GM12874 (cell line): Measurements from ENCODE around the gene DENND2A.

Experiments
- CTCF ChIP-seq: IDR thresholded peaks from 2 replicates; pipeline ENCODE4 v1.5.1; 2011; ENCODE audit warnings: low read depth, mild to moderate bottlenecking, control low read depth, low read length, moderate library complexity; ENCODE audit not compliant: insufficient read depth

DENND2A gene

GRCh38 chr7:140618306-140618705 is 22.3 kb downstream of the DENND2A start:
- no peak for TF ChIP-seq CTCF

GRCh38 chr7:140617081-140617480 is 23.5 kb downstream of the DENND2A start:
- no peak for TF ChIP-seq CTCF

DNA sequence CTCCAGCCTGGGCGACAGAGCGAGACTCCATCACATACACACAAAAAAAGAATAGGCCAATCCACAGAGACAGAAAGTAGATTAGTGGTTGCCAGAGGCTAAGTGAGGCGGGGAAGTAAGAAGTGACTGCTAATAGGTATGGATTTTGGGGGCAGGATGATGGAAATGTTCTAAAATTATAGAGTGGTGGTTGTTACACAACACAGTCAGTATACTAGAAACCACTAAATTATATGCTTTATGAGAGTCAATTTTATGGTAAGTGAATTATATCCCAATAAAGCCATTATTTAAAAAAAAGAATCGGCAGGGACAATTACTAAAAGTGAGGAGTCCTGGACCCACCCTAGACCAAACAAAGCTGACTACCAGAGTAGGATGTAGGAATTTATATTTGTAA is 24.3 kb downstream of the DENND2A start:
- TF ChIP-seq CTCF = no peak

GRCh38 chr7:140611641-140612040 is 29.0 kb downstream of the DENND2A start:
- TF ChIP-seq CTCF = no peak

- no peak for TF ChIP-seq CTCF
Observed at GRCh38 chr7:140610204-140611165, 30.1 kb downstream of the DENND2A start.

GRCh38 chr7:140609646-140610045 is 31.0 kb downstream of the DENND2A start:
- no peak for TF ChIP-seq CTCF

DNA sequence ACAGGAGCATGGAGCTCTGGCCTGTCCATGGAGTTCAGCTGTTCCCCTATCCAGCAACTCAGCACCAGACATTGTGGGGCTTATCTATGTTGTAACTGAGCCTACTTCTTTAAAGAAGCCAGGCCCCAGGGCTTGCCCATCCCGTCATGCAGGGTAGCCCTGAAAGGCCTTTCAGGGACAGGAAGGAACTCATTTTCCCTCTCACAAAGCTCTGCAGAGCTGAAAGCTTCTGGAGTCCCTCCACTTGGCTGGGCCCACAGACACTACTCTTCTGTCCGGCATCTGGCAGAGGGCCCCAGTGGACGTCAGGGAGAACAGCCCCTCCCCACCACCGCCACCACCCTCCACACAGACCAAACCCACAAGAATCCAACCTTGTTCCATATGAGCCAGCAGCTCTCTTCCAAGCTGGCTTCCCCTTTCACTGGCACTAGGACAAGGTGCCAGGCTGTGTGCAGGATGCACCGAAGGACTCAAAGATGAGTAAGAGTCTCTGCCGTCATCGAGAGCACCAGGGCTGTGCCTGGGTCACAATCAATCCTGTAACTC is 33.1 kb downstream of the DENND2A start:
- no peak for TF ChIP-seq CTCF
